Measurements from ENCODE around the gene WDFY4. TPM values are rescaled to one million over a fixed set of nuclear protein-coding genes. Genes with fewer than 3 reads are reported as not detected.

WDFY4 gene
- total and polyA plus RNA-seq, 2 experiments from 2014 or later = 0.14 TPM; not detected in 1

DNA sequence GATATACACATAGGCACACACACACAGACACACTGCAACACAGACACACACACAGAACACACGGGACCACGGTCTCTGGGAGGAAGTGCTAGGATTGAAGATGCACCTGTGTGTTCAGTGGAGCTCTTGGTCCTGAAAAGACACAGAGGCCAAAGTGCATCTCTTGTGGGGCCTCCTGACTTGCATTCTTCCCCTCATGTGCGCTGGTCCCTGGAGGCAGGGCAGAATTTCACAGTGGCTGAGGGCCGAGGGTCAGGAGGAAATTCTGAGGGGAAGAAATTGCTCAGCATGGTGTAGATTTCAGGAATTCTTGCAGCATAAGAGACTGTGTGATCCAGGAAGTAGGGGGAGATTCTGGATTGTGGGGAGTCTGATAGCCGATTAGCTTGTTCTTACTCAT lies 35.9 kb downstream of the WDFY4 start (continued):
- TF ChIP-seq, protein P1, sequence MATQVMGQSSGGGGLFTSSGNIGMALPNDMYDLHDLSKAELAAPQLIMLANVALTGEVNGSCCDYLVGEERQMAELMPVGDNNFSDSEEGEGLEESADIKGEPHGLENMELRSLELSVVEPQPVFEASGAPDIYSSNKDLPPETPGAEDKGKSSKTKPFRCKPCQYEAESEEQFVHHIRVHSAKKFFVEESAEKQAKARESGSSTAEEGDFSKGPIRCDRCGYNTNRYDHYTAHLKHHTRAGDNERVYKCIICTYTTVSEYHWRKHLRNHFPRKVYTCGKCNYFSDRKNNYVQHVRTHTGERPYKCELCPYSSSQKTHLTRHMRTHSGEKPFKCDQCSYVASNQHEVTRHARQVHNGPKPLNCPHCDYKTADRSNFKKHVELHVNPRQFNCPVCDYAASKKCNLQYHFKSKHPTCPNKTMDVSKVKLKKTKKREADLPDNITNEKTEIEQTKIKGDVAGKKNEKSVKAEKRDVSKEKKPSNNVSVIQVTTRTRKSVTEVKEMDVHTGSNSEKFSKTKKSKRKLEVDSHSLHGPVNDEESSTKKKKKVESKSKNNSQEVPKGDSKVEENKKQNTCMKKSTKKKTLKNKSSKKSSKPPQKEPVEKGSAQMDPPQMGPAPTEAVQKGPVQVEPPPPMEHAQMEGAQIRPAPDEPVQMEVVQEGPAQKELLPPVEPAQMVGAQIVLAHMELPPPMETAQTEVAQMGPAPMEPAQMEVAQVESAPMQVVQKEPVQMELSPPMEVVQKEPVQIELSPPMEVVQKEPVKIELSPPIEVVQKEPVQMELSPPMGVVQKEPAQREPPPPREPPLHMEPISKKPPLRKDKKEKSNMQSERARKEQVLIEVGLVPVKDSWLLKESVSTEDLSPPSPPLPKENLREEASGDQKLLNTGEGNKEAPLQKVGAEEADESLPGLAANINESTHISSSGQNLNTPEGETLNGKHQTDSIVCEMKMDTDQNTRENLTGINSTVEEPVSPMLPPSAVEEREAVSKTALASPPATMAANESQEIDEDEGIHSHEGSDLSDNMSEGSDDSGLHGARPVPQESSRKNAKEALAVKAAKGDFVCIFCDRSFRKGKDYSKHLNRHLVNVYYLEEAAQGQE (IDR thresholded peaks at IDR 0.05; ENCODE audit: unreplicated experiment) = no peak
- TF ChIP-seq NANOG (IDR thresholded peaks at IDR 0.05; ENCODE audit: borderline replicate concordance) = no peak
- no peak for TF ChIP-seq ZNF114 (CRISPR knock-in tag; IDR thresholded peaks at IDR 0.05)
- no peak for TF ChIP-seq ZNF331 (CRISPR knock-in tag; IDR thresholded peaks at IDR 0.05; ENCODE audit: low read depth)
- TF ChIP-seq CTCF (conservative IDR thresholded peaks at IDR 0.05; ENCODE audit: low read depth in 2 of 2) = no peak

DNA sequence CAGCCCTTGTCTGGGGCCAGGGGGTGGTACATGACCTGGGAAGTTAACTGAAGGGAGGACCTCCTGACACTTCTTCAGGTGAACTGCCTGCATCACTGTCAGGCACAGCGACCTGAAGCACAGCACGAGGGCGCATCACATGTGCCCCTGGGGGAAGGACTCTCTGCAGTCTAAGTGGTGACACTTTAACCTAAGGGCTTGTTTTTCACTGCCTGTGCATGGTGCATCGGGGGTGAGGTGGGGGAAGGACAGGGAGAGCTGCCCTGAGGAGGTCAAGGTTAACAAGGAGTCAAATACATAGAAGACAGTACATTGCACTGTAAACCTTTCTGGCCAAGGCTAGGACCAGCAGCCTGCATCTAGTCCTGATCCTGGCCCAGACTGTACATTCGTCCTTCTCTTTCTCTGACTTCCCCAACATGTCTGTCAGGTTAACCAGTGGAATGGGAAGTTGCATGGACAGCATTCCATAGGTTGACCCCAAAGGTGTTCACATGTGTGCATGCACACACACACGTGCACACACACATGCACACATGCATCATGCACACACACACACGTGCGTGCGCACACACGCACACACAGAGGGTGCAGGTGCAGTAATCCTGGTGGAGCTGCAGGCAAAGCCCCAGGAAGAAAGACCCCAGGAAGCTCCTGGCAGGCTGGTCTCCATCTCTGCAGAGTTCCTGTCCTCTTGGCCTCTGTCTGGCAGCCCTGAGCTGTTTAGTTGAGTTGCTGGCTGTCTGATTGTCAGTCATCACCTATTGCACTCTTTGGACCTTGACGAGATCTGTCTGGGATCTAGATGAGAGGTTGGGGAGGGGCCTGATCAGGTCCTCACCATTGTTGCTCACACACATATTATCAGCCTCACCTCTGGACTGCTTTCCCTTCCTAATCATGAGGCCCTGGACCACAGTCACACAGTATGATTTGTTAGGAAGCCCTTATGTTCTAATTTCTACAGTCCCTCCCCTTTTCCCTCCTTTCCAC lies 37.8 kb downstream of the WDFY4 start:
- H4K20me1 ChIP-seq (replicated peaks; ENCODE audit: insufficient read depth) = no peaks in the 10 kb centered on the region
- H3K9me2 ChIP-seq (ENCODE audit: insufficient read depth) = no peaks in the 10 kb centered on the region
- no peak overlapping the region for H3K4me3 Mint-ChIP-seq
- H3K79me2 ChIP-seq (replicated peaks; ENCODE audit: insufficient read depth) = no peaks in the 10 kb centered on the region
- H3K36me3 ChIP-seq (ENCODE audit: insufficient read depth) = no peaks in the 10 kb centered on the region
- no peak overlapping the region for H3K27ac ChIP-seq (ENCODE audit: low read depth)
- H3K4me1 Mint-ChIP-seq = no peaks in the 10 kb centered on the region
- DNase-seq (ENCODE audit: low spot score) = no peak
- H3F3A ChIP-seq (replicated peaks; ENCODE audit: low read depth) = no peaks in the 10 kb centered on the region
- H3K27ac Mint-ChIP-seq = no peak overlapping the region
- no peaks in the 10 kb centered on the region for H3K4me1 ChIP-seq (ENCODE audit: insufficient read depth)
- peaks cover 6% of the 10 kb centered on the region for H3K27me3 Mint-ChIP-seq (ENCODE audit: insufficient read depth, low read depth, poor library complexity)
- H3K9me3 Mint-ChIP-seq = no peaks in the 10 kb centered on the region; the same call in 2 of the 3 replicates
- no peak overlapping the region for H3K4me3 ChIP-seq
- no peak for ATAC-seq
- H3K36me3 Mint-ChIP-seq (ENCODE audit: low read depth) = no peaks in the 10 kb centered on the region
- H2AFZ ChIP-seq = no peak overlapping the region
- H3K27me3 ChIP-seq (ENCODE audit: insufficient read depth) = no peaks in the 10 kb centered on the region
- no peak overlapping the region for H3K4me2 ChIP-seq
- TF ChIP-seq ZNF331 (CRISPR knock-in tag; IDR thresholded peaks at IDR 0.05; ENCODE audit: low read depth) = no peak
- no peak for TF ChIP-seq EZH2phosphoT487 (IDR thresholded peaks at IDR 0.05; ENCODE audit: unreplicated experiment)
- TF ChIP-seq CREB1 (CRISPR knock-in tag; IDR thresholded peaks at IDR 0.05; ENCODE audit: low read depth) = no peak
- no peak for TF ChIP-seq EZH2 (IDR thresholded peaks at IDR 0.05; ENCODE audit: low read depth, unreplicated experiment)
- no peak for TF ChIP-seq CTCF (conservative IDR thresholded peaks at IDR 0.05; ENCODE audit: low read depth in 2 of 2)
- TF ChIP-seq, protein P1 (IDR thresholded peaks at IDR 0.05; ENCODE audit: unreplicated experiment) = no peak
